ENCODE measurements around the gene TMOD1.

- TF ChIP-seq ZNF512 (CRISPR knock-in tag; IDR thresholded peaks at IDR 0.05; ENCODE audit: borderline replicate concordance) = no peak
- no peak for TF ChIP-seq ARID4B (CRISPR knock-in tag; IDR thresholded peaks at IDR 0.05; ENCODE audit: borderline replicate concordance)
- TF ChIP-seq ATF2 (CRISPR knock-in tag; IDR thresholded peaks at IDR 0.05; ENCODE audit: borderline replicate concordance, low read depth) = no peak
- no peak for TF ChIP-seq SMAD4 (CRISPR knock-in tag; IDR thresholded peaks at IDR 0.05)
- no peak for TF ChIP-seq MAX (CRISPR knock-in tag; IDR thresholded peaks at IDR 0.05)
- no peak for TF ChIP-seq NFYB (CRISPR knock-in tag; conservative IDR thresholded peaks at IDR 0.05; ENCODE audit: low read depth)
- no peak for TF ChIP-seq ZNF219 (CRISPR knock-in tag; IDR thresholded peaks at IDR 0.05; ENCODE audit: borderline replicate concordance)
- TF ChIP-seq RELA (CRISPR knock-in tag; IDR thresholded peaks at IDR 0.05; ENCODE audit: borderline replicate concordance) = no peak
- no peak for TF ChIP-seq CTCF (IDR thresholded peaks at IDR 0.05)
- no peak for TF ChIP-seq ATF6 (CRISPR knock-in tag; IDR thresholded peaks at IDR 0.05)
- TF ChIP-seq USF1 (CRISPR knock-in tag; IDR thresholded peaks at IDR 0.05) = no peak
These were observed 127.7 kb downstream of the TMOD1 start for GRCh38 chr9:97629156-97629555.

Data from WTC11 (cell line).